H1 (cell line): ENCODE results near the gene WDSUB1. TPM values are rescaled to one million over a fixed set of nuclear protein-coding genes. Genes with fewer than 3 reads are reported as not detected.

Experiments used
- ASH2L ChIP-seq: fragments of 200-600, 300-600 bp; sonication (generic); IDR thresholded peaks from one replicate; pipeline ENCODE4 v1.7.1; 2017; ENCODE audit warnings: low read length
- CEBPB ChIP-seq: IDR thresholded peaks from 2 replicates; pipeline ENCODE4 v1.6.1; 2012; ENCODE audit warnings: low read depth, low read length
- EP300 ChIP-seq, 2 experiments: IDR thresholded peaks; 1 replicate in 1 of 2; 2 replicates in 1 of 2; pipeline ENCODE4 v1.6.1; 2011 to 2012; ENCODE audit warnings: low read depth in 2 of 2, low read length in 2 of 2, mild to moderate bottlenecking in 2 of 2, borderline replicate concordance in 1 of 2, inconsistent platforms in 1 of 2, moderate library complexity in 1 of 2
- FOSL1 ChIP-seq: IDR thresholded peaks from 2 replicates; pipeline ENCODE4 v1.6.1; 2011; ENCODE audit warnings: mild to moderate bottlenecking, low read depth, low read length, moderate library complexity; ENCODE audit not compliant: insufficient read depth
- GABPA ChIP-seq: IDR thresholded peaks from 2 replicates; pipeline ENCODE4 v1.6.1; 2011; ENCODE audit warnings: mild to moderate bottlenecking, low read length, moderate library complexity, borderline replicate concordance; ENCODE audit not compliant: insufficient read depth
- HDAC2 ChIP-seq, 2 experiments: fragments of 300-600 bp in 1 of 2; sonication (generic) in 1 of 2; IDR thresholded peaks; 2 replicates each; pipeline ENCODE4 v1.6.1; 2011 to 2012; ENCODE audit warnings: low read depth in 2 of 2, low read length in 2 of 2, mild to moderate bottlenecking in 2 of 2, moderate library complexity in 2 of 2, borderline replicate concordance in 1 of 2, inconsistent platforms in 1 of 2
- NANOG ChIP-seq: IDR thresholded peaks from 2 replicates; pipeline ENCODE4 v1.6.1; 2011; ENCODE audit warnings: low read length, low read depth, mild to moderate bottlenecking, inconsistent platforms; ENCODE audit not compliant: insufficient read depth, poor library complexity, severe bottlenecking
- NRF1 ChIP-seq: IDR thresholded peaks from 2 replicates; pipeline ENCODE4 v1.6.1; 2011; ENCODE audit warnings: mild to moderate bottlenecking, low read depth, low read length, improper control_type of control experiment
- SIN3A ChIP-seq, 2 experiments: IDR thresholded peaks in 1 of 2; conservative IDR thresholded peaks in 1 of 2; 2 replicates each; pipeline ENCODE4 v1.6.1; 2011 to 2012; ENCODE audit warnings: low read length in 2 of 2, improper control_type of control experiment in 1 of 2, low read depth in 1 of 2, mild to moderate bottlenecking in 1 of 2
- TCF12 ChIP-seq: IDR thresholded peaks from 2 replicates; pipeline ENCODE4 v1.6.1; 2011; ENCODE audit warnings: low read depth, mild to moderate bottlenecking, low read length
- polyA plus RNA-seq, 7 experiments: library from polyadenylated mRNA; depleted of rRNA in 3 of 7; stranded (reverse) in 5 of 7; unstranded in 2 of 7; fragments of >200 nt in 5 of 7; fragments of 200-250 nt in 2 of 7; gene quantifications; 1 replicate in 5 of 7; 2 replicates in 1 of 7; 4 replicates in 1 of 7; pipeline versions ENCODE4 v1.2.1 to v1.2.3, GENCODE V29; 2011 to 2013; ENCODE audit warnings: missing spikeins in 2 of 7, mixed read lengths in 2 of 7
- total RNA-seq: library from RNA; stranded (reverse); fragmentation: NEBNext Ultra II Directional; extraction: Animal tissue kit (Norgen Biotek cat#: 25700); gene quantifications from 2 replicates; pipeline ENCODE4 v1.2.1, GENCODE V29; 2021
- TF ChIP-seq, protein P1 (sequence below): fragments of 300-600 bp; sonication (generic); IDR thresholded peaks from 2 replicates; pipeline ENCODE4 v1.7.1; 2012; ENCODE audit warnings: low read length, moderate library complexity, mild to moderate bottlenecking, inconsistent platforms; ENCODE audit not compliant: insufficient replicate concordance

The WDSUB1 gene
- total and polyA plus RNA-seq, 2 of the 8 experiments (the other 6 are each of a cell fraction or from before 2014, with no cell fraction given), result 5.5 to 8.0 TPM

- TF ChIP-seq, protein P1, sequence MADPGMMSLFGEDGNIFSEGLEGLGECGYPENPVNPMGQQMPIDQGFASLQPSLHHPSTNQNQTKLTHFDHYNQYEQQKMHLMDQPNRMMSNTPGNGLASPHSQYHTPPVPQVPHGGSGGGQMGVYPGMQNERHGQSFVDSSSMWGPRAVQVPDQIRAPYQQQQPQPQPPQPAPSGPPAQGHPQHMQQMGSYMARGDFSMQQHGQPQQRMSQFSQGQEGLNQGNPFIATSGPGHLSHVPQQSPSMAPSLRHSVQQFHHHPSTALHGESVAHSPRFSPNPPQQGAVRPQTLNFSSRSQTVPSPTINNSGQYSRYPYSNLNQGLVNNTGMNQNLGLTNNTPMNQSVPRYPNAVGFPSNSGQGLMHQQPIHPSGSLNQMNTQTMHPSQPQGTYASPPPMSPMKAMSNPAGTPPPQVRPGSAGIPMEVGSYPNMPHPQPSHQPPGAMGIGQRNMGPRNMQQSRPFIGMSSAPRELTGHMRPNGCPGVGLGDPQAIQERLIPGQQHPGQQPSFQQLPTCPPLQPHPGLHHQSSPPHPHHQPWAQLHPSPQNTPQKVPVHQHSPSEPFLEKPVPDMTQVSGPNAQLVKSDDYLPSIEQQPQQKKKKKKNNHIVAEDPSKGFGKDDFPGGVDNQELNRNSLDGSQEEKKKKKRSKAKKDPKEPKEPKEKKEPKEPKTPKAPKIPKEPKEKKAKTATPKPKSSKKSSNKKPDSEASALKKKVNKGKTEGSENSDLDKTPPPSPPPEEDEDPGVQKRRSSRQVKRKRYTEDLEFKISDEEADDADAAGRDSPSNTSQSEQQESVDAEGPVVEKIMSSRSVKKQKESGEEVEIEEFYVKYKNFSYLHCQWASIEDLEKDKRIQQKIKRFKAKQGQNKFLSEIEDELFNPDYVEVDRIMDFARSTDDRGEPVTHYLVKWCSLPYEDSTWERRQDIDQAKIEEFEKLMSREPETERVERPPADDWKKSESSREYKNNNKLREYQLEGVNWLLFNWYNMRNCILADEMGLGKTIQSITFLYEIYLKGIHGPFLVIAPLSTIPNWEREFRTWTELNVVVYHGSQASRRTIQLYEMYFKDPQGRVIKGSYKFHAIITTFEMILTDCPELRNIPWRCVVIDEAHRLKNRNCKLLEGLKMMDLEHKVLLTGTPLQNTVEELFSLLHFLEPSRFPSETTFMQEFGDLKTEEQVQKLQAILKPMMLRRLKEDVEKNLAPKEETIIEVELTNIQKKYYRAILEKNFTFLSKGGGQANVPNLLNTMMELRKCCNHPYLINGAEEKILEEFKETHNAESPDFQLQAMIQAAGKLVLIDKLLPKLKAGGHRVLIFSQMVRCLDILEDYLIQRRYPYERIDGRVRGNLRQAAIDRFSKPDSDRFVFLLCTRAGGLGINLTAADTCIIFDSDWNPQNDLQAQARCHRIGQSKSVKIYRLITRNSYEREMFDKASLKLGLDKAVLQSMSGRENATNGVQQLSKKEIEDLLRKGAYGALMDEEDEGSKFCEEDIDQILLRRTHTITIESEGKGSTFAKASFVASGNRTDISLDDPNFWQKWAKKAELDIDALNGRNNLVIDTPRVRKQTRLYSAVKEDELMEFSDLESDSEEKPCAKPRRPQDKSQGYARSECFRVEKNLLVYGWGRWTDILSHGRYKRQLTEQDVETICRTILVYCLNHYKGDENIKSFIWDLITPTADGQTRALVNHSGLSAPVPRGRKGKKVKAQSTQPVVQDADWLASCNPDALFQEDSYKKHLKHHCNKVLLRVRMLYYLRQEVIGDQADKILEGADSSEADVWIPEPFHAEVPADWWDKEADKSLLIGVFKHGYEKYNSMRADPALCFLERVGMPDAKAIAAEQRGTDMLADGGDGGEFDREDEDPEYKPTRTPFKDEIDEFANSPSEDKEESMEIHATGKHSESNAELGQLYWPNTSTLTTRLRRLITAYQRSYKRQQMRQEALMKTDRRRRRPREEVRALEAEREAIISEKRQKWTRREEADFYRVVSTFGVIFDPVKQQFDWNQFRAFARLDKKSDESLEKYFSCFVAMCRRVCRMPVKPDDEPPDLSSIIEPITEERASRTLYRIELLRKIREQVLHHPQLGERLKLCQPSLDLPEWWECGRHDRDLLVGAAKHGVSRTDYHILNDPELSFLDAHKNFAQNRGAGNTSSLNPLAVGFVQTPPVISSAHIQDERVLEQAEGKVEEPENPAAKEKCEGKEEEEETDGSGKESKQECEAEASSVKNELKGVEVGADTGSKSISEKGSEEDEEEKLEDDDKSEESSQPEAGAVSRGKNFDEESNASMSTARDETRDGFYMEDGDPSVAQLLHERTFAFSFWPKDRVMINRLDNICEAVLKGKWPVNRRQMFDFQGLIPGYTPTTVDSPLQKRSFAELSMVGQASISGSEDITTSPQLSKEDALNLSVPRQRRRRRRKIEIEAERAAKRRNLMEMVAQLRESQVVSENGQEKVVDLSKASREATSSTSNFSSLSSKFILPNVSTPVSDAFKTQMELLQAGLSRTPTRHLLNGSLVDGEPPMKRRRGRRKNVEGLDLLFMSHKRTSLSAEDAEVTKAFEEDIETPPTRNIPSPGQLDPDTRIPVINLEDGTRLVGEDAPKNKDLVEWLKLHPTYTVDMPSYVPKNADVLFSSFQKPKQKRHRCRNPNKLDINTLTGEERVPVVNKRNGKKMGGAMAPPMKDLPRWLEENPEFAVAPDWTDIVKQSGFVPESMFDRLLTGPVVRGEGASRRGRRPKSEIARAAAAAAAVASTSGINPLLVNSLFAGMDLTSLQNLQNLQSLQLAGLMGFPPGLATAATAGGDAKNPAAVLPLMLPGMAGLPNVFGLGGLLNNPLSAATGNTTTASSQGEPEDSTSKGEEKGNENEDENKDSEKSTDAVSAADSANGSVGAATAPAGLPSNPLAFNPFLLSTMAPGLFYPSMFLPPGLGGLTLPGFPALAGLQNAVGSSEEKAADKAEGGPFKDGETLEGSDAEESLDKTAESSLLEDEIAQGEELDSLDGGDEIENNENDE, result no peak
- TF ChIP-seq TCF12, result no peak
- TF ChIP-seq CEBPB, result no peak
- no peak for TF ChIP-seq HDAC2 (IDR thresholded peaks at IDR 0.05; ENCODE audit: borderline replicate concordance in 1 of 2, low read depth in 2 of 2, low read length in 2 of 2)
- TF ChIP-seq NANOG, result no peak
- no peak for TF ChIP-seq EP300 (IDR thresholded peaks at IDR 0.05; ENCODE audit: borderline replicate concordance in 1 of 2, low read depth in 2 of 2, low read length in 2 of 2)
- no peak for TF ChIP-seq NRF1
- TF ChIP-seq FOSL1, result no peak
- TF ChIP-seq SIN3A (conservative IDR thresholded peaks at IDR 0.05 in 1 of 2, IDR thresholded peaks at IDR 0.05 in 1 of 2; ENCODE audit: low read depth in 1 of 2, low read length in 2 of 2), result no peak
- no peak for TF ChIP-seq ASH2L
- TF ChIP-seq GABPA, result no peak
These were observed 5.5 kb downstream of the WDSUB1 start (continued) for GRCh38 chr2:159281002-159281401.
